HCT116 (cell line): ENCODE measurements around the gene MBP.

ENCODE experiments used
- ATF3 ChIP-seq: IDR thresholded peaks from 2 replicates; pipeline ENCODE4 v1.6.1; 2012
- CBX3 ChIP-seq: IDR thresholded peaks from 2 replicates; pipeline ENCODE4 v1.6.1; 2012; ENCODE audit warnings: low read depth
- CEBPB ChIP-seq: IDR thresholded peaks from 2 replicates; pipeline ENCODE4 v1.6.1; 2012; ENCODE audit warnings: low read depth
- CTCF ChIP-seq, 3 experiments: fragments of 200-600 bp in 1 of 3; sonication (generic) in 1 of 3; IDR thresholded peaks in 2 of 3; conservative IDR thresholded peaks in 1 of 3; 2 replicates each; pipeline ENCODE4 v1.5.1; 2012 to 2017; ENCODE audit warnings: low read depth in 2 of 3, low read length in 2 of 3, antibody characterized with exemption in 1 of 3, borderline replicate concordance in 1 of 3, control low read depth in 1 of 3, mild to moderate bottlenecking in 1 of 3, mixed read lengths in 1 of 3, mixed run types in 1 of 3, moderate library complexity in 1 of 3; ENCODE audit not compliant: insufficient read depth in 1 of 3
- EZH2 ChIP-seq: fragments of 200-600 bp; sonication (generic); IDR thresholded peaks from 2 replicates; pipeline ENCODE4 v1.6.1; 2017; ENCODE audit warnings: antibody characterized with exemption, mixed run types
- EZH2phosphoT487 ChIP-seq: fragments of 200-600 bp; IDR thresholded peaks from 2 replicates; pipeline ENCODE4 v1.6.1; 2018; ENCODE audit warnings: antibody characterized with exemption, borderline replicate concordance
- JUND ChIP-seq: IDR thresholded peaks from 2 replicates; pipeline ENCODE4 v1.6.1; 2012
- MAX ChIP-seq: IDR thresholded peaks from 2 replicates; pipeline ENCODE4 v1.6.1; 2012
- POLR2A ChIP-seq: IDR thresholded peaks from 2 replicates; pipeline ENCODE4 v1.7.0; 2011; ENCODE audit warnings: borderline replicate concordance; ENCODE audit not compliant: insufficient read depth, insufficient read length; ENCODE audit errors: extremely low read depth
- POLR2AphosphoS5 ChIP-seq: IDR thresholded peaks from 2 replicates; pipeline ENCODE4 v1.6.1; 2011; ENCODE audit warnings: mild to moderate bottlenecking, low read depth, low read length, moderate library complexity
- RAD21 ChIP-seq: IDR thresholded peaks from 2 replicates; pipeline ENCODE4 v1.6.1; 2012; ENCODE audit warnings: low read depth, mild to moderate bottlenecking
- REST ChIP-seq: IDR thresholded peaks from 2 replicates; pipeline ENCODE4 v1.6.1; 2012; ENCODE audit warnings: low read depth
- SP1 ChIP-seq: IDR thresholded peaks from 2 replicates; pipeline ENCODE4 v1.6.1; 2012; ENCODE audit warnings: low read depth
- YY1 ChIP-seq: IDR thresholded peaks from 2 replicates; pipeline ENCODE4 v1.6.1; 2011; ENCODE audit warnings: low read length, low read depth, moderate library complexity, mild to moderate bottlenecking; ENCODE audit not compliant: insufficient replicate concordance; ENCODE audit errors: extremely low read depth

GRCh38 chr18:77089723-77090285 lies 42.8 kb downstream of the MBP start:
- TF ChIP-seq ATF3 (no peak), MAX (no peak), CTCF (IDR thresholded peaks at IDR 0.05 in 2 of 3, conservative IDR thresholded peaks at IDR 0.05 in 1 of 3; ENCODE audit: borderline replicate concordance in 1 of 3, insufficient read depth in 1 of 3, low read depth in 2 of 3, low read length in 2 of 3) (no peak), POLR2AphosphoS5 (no peak), RAD21 (no peak), EZH2phosphoT487 (no peak), POLR2A (no peak), CBX3 (no peak), CEBPB (no peak), YY1 (no peak), EZH2 (no peak), JUND (no peak), REST (no peak), SP1 (no peak)
